PFSK-1 (cell line): Measurements from ENCODE around the gene ZBTB6.

Experiments used
- POLR2AphosphoS5 ChIP-seq: IDR thresholded peaks from 2 replicates; pipeline ENCODE4 v1.6.1; 2012; ENCODE audit warnings: low read depth, mild to moderate bottlenecking, control low read depth, low read length, moderate library complexity
- REST ChIP-seq, 2 experiments: IDR thresholded peaks; 2 replicates each; pipeline versions ENCODE4 v1.6.1 to v1.8.0; 2011 to 2012; ENCODE audit warnings: low read depth in 2 of 2, low read length in 2 of 2, control low read depth in 1 of 2, inconsistent platforms in 1 of 2, mild to moderate bottlenecking in 1 of 2, moderate library complexity in 1 of 2; ENCODE audit not compliant: insufficient read depth in 1 of 2
- TAF1 ChIP-seq: IDR thresholded peaks from 2 replicates; pipeline ENCODE4 v1.6.1; 2012; ENCODE audit warnings: low read length, control low read depth, borderline replicate concordance; ENCODE audit not compliant: insufficient read depth

DNA sequence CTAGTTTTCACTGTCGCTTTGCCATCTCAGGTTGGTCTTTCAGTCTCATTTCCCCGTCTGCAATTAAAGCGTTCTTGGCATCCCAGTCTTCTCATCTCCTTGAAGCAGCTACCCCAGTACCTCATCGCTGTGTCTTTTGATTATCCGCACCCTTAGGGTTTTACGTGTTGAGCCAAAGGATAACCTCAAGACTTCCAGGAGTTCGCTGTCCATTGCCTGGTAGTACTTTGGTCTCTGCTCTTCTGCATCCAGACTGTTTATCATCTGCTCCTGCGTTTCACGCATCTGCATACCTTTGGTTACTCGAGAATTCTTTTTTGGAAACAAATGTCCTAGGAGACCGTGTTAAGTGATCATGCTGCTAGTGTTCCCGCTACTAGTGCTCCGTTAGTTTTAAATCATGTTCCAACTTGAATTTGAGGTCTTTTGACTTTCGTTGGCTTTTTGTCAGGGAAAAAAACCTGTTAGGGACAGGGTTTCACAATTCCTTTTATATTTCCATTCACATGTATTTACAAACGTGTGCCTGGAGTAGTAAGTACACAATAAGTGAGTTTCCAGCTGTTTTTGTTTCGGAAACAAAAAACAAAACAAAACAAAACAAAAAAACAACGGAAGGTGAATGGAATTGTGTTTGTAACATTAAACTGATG lies 28.6 kb upstream of the ZBTB6 start:
- TF ChIP-seq POLR2AphosphoS5, result no peak
- TF ChIP-seq TAF1, result no peak
- TF ChIP-seq REST (IDR thresholded peaks at IDR 0.05; ENCODE audit: insufficient read depth in 1 of 2, low read depth in 2 of 2, low read length in 2 of 2), result peak; percentile 53 to 85; a peak in 3 of 4 replicates
